Measurements from ENCODE around the gene CTXN1.

The CTXN1 gene

DNA sequence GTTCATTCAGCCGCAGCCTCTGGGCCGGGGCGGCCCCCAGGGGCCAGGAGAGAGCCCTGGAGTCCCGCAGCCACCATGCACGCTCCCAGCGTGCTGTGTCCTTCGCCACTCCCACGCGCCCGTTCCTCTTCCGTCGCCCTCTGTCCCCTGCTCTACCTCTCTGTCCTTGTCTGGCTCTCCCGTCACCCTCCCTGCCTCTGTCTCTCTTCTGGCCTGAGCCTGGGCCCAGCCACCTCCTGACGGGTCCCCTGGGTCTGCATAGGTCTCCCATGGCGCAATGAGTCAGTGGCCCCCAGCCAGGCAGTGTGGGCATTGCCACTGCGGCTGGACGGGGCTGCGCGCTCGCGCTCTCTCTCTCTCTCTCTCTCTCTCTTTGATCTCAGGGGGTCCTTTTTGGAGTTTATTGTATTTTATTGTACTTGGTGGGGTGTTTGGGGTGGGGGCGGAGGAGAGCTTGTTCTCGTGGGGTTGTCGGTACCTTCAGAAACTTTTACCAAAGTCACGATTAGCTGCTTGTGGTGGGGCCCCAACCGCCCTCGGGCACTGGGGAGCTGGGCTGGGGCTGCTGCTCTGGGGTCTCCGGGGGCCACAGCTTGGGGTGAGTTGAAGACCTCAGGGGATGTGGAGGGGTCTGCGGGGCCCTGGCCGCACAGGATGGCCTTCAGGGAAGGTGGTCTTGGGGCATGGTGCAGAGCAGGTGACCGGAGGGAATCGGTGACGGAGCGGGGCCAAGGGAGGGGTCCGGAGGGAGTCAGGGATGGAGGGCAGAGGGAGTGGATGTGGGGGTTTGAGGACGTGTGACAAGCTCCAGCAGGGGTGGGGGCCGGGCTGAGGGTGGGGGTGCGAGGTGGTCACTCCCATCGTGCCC is 13.0 kb downstream of the CTXN1 start:
- no peak for DNase-seq

DNA sequence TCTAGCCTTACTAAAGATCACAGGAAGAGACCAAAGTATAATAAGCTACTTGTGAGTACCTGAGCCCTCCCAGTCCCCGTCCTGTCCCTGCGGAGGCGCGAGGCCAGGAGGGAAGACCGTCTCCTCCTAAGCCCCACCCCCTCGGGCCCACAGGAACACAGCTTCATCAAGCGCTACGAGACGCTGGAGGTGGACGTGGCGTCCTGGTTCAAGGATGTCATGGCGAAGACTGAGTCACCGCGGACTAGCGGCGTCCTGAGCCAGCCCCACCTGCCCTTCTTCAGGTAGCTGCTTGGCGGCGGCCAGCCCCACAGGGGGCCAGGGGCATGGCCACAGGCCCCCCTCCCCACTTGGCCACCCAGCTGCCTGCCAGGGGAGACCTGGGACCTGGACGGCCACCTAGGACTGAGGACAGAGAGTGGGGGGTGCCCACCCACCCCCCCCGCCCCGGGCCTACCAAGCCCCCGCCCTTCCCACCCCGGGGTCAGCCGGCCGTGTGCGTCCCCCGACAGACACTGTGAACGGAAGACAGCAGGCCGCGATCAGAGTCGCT is 13.7 kb downstream of the CTXN1 start:
- DNase-seq, result no peak

DNA sequence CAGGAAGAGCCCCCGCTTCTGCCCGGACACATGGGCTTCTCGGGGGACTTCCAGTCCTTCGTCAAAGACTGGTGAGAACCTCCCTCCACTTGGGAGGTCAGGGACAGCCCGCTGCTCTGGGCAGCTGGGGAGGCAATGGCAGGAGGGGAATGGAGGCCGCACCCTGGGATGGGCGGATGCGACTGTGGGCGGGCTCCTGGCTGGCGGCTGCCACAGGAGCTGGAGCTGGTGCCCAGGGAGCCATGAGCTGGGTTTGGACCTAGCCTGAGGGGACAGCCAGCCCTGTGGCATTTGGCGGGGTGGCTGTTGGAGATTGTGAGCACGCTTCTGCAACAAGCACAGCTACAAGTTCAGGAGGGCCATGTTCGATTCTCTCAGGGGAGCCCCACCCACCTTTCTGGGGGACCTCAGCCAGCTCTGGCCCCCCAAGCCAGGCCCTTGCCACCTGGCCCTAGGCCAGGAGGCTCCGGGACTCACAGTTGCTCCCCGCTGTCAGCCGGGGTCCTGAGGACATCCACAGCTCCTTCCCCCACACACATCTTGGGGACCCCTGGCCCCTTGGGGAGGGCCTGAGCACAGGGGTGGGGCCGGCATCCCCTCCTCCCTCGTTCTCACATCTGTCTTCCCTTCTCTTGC is 14.3 kb downstream of the CTXN1 start:
- no peak for DNase-seq

DNA sequence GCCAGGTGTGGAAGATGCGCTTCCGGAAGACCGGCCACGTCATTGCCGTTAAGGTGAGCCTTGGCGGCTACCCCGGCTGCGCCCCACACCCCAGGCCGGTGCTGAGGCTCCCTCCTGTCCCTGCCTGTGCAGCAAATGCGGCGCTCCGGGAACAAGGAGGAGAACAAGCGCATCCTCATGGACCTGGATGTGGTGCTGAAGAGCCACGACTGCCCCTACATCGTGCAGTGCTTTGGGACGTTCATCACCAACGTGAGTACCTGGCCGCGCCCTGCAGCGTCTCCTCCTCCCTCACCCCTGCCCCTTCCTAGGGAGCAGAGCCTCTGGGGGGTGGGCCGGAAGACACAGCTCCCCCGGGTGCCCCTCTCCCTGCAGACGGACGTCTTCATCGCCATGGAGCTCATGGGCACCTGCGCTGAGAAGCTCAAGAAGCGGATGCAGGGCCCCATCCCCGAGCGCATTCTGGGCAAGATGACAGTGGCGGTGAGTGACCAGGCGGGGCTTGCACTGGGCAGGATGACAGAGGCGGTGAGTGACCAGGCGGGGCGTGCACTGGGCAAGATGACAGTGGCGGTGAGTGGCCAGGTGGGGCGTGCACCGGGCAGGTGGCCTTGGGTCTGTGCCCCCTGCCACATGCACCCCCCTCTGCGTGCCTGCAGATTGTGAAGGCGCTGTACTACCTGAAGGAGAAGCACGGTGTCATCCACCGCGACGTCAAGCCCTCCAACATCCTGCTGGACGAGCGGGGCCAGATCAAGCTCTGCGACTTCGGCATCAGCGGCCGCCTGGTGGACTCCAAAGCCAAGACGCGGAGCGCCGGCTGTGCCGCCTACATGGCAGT is 15.4 kb downstream of the CTXN1 start:
- DNase-seq, result no peak

DNA sequence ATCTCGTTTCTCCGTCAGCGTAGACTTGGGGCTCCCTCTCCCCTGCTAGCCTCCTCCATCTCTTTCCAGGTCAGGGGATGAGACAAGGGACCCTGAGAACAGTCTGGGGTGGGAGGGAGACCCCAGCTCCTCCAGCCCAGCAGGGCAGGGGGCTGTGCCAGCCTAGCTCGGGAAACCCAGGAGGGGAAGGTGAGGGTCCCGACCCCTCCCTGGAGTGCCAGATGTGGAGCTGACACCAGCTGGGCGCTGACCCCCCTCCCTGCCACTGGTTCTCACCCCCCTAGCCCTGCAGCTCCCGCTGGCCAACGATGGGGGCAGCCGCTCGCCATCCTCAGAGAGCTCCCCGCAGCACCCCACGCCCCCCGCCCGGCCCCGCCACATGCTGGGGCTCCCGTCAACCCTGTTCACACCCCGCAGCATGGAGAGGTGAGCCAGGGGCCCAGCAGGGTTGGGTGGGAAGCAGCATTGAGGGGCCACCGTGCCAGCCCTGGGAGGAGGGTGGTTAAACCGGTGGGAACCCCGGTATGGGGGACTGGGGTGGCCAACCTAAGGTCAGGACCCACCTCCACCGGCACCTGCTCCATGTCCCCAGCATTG is 16.4 kb downstream of the CTXN1 start:
- no peak for DNase-seq

DNA sequence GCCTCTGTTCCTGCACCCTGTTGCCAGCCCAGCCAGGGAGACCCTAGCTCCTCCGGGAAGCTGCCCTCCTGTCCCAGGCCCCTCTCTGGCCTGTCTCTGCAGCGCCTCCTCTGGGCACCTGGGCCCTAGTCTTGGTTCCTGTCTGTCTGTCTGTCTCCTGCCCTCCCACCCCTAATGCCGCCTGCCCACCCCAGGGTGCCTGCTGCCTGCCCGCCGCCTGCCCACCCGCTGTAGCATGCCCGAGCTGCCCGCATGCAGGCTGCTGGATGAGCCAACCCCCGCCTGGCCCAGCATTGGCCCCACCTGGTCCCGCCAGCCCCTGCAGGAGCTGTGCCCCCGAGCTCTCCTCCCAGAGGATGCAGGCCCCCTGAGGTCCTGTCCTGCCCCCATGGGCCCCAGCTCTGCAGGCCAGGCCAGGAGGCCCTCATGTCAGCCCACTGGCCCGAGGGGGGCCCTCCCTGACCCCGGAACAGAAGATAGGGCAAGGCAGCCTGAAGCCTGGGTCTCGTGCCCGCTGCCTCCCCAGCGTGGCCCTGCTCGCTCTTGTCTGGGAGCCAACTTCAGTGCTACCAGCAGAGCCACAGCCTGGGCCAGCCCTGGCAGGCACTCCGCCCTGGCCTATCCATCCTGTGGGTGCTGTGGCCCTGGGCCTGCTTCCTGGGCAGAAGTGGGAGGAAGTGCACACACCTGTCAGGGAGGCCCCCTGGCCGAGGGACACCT is 17.0 kb downstream of the CTXN1 start:
- no peak for DNase-seq

DNA sequence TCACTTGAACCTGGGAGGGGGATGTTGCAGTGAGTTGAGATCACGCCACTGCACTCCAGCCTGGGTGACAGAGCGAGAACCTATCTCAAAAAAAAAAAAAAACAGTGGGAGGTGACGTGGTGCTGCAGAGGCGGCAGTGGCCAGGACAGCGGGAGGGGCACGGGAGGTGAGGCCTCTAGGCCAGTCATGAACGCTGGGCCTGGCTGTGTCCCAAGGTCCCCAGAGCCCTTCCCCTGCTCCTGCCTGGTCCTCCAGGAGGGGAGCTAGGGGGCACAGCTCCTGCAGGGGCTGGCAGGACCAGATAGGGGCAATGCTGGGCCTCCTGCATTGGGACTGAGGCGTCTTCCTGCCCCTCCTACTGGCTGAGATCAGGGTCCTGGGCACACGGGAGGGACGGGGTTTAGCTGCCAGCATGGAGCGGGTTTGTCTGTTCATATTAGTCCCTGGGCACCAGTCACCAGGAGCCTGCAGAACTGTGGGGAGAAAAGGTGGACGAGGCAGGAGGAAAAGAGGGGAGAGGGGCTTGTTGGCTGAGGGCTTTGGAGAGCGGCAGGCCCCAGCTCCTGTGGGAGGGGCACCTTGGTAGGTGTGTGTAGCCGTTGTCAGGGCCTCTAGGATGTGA is 17.7 kb downstream of the CTXN1 start:
- no peak for DNase-seq

DNA sequence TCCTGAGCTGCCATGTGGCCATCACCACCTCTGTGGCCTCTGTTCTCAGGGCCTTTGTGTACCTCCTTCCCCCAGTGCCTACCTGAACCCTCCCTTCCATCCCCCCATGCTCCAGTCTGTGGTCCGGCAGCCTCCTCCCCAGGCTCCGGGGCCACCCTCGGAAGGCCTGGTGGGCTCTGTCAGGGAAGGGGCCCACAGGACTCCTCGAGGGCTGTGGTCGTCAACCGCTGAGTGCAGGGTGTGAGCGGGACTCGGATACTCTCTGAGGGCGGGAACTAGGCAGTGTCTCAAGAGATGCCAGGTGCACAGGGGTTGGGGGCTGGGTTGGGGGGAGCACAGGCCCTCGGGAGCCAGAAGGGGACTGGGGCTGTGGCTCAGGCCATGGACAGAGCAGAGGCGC is 18.4 kb downstream of the CTXN1 start:
- DNase-seq, result no peak

DNA sequence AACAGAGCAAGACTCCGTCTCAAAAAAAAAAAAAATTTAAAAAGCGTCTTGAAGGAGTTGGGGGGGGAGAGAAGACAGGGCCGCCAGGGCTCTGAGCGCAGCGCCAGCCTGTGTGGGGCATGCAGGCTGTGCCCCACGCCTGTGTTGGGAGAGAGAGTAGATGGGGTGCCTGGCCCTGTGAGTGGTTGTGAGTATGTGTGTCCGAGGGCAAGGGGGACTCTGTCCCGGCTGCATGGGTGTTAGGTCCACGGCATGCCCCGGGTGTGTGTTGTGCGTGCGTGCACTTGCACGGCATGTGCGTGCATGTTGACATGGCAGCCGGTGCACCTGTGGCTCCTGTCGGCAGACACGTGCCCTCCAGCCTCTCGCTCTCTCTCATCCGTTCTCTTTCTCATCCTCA is 18.8 kb downstream of the CTXN1 start:
- DNase-seq, result no peak

DNA sequence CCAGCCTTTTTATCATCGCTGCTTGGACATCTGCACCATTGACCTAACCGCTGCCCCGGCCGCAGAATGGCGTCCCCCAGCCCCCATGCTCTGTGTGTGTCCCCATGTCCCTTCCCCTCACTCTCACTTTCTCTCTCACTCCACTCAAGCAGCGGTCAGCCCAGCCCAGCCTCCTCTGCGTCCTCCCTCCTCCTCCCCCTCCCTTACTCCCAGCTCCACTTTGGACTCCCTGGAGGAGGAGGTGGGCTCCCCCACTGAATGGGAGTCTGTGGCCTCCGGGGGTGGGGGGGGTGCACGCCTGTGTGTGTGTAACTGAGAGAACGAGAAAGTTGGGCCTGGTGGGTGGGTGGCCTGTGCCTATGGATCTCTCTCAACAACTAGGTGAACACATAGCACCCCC is 20.1 kb downstream of the CTXN1 start:
- no peak for DNase-seq

DNA sequence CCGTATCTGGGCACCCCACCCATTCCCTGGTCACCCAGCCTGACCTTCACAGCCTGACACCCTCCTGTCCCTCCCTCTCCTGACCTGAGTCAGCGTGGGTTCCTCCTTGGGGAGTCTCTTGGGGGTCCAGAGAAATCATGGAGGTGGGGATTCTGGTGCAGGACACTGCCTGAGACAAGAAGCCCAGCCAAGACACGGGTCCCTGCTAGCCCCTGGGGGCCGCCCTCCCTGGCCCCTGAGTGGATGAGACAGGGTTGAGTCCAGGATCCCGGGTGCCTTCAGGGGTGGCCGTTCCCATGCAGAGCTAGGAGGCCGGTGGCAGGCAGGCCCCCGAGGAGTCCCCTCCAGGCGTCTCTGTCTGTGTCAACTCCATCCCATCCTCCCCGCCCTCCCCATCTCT is 20.7 kb downstream of the CTXN1 start:
- DNase-seq, result no peak

DNA sequence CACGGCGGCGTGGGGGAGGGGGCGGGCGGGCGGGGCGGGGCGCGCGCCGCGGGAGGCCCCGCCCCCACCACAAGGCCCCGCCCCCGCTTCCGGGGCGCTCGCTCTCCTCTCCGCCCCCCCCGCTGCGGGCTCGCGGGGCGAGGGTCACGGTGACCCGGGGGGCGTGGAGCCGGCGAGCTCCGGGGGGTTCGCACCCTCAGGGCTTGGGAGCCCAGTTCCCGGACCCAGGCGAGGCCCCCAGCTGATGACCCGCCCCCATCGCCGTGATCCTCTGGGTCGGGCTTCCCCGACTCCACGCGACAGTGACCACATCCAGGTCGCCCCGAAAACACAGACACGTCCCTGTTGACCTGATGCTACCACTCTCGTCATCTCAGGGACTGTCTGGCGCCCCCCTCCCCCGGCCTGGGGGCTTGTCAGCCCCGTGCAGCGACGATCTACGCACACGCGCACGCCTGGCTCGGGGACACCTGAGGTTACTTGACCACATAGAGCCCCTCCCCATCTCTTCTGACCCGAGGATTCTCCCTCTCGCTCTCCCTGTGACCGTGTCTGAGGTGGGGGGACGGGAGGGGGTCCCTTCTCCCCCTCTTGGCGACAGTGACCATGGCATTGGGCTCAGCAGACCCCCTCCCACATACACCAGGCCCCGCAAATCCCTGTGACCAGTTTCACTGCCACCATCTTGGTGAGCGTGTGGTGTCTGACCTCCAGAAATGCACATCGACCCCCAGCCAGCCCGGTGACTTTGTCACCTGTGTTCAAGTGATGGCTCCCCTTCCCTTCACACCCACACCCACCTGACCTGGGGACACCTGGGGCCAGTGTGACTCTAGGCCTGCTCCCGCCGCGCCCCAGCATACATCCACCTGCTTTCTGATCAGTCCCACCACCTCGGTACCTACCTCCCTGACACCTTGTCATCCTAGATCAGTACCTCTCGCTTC is 21.6 kb downstream of the CTXN1 start:
- DNase-seq, result no peak

DNA sequence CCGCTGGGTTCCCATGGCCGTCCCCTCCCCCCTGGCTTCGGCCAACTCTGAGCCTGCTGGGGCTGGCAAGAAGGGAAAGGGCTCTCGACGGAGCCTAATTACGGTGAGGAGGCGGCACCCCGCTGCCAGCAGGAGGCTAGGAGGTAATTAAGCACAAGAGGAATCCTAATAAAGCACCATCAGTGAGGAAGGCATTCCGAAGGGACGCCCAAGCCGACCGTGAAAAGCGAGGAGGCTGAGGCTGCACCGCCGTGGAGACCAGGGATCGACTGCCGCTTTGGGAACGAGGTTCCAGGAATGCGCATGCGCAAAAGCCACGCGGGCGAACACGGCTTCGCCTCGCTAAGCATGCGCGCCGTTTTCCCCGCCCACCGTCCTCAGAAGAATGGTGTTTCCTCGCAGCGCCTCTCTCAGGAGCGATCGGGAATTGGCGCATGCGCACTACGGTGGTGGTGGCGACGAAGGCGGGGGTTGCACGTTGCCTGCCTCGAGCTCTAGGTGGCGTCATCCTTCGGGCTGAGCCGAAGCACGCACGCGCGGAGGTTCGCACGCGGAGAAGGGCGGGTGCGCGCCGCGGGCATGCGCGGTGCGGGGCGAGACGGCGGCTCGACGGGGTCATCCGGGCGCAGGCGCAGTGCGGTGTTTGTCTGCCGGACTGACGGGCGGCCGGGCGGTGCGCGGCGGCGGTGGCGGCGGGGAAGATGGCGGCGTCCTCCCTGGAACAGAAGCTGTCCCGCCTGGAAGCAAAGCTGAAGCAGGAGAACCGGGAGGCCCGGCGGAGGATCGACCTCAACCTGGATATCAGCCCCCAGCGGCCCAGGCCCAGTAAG is 22.5 kb downstream of the CTXN1 start, which contains the start of gene MAP2K7:
Gene MAP2K7 (plus strand): TSS at position 634 of the 830 bp plus-strand sequence. CDS start 68 bp downstream, at position 702.
- DNase-seq, result peak; percentile 100

DNA sequence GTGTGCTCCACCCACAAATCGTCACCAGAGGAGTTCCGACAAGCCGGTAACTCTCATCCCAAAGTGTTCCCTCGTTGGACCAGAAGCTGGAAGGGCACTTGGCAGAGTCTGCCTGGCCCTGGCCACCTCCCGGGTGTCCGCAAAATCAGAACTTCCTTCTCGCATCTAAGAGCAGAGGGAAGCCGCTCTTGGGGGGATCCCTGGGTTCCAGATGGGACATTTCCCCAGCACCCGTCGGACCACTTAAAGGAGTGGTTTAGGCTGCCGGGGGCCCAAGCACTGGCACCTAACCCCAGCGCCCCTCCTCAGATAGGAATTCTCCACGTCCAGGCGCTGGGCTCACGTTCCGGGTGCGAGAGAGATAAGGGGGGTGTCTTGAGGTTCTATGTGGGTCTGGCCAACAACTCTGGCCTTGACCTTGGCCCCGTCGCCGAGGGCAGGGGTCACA is 23.1 kb downstream of the CTXN1 start:
- DNase-seq, result no peak

DNA sequence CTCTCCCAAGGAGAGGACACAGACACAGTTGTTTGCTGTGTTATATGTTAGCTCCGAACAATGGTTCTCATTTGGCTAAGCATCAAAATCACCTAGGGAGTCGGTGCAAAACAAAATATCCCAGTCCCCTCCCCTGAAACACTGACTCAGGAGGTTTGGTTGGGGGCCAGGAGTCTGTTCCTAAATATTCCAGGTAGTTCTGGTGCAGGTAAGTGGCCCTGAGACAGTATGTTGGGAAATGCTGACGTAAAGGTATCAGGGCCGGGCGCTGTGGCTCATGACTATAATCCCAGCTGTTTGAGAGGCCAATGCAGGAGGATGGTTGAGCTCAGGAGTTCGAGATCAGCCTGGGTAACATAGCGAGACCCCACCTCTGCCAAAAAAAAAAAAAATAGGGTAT is 24.6 kb downstream of the CTXN1 start:
- no peak for DNase-seq

DNA sequence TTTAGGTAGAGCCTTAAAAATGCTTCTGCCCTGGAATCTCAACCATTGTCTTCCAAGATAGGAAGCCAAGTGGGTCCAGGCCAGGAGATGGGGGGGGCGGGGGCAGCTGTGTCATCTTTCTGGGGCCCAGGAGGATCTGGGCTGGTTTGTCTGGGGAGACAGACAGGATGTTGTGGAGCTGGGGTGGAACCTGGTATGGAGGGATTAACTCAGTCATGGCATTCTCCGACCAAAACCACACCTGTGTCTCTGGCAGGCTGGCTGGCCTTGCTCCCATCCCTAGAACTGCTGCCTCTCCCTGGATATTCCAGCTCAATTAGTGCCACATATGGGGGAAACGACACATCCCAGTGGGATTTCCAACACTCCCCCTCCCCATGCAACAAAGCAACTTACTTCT is 25.0 kb downstream of the CTXN1 start:
- no peak for DNase-seq

DNA sequence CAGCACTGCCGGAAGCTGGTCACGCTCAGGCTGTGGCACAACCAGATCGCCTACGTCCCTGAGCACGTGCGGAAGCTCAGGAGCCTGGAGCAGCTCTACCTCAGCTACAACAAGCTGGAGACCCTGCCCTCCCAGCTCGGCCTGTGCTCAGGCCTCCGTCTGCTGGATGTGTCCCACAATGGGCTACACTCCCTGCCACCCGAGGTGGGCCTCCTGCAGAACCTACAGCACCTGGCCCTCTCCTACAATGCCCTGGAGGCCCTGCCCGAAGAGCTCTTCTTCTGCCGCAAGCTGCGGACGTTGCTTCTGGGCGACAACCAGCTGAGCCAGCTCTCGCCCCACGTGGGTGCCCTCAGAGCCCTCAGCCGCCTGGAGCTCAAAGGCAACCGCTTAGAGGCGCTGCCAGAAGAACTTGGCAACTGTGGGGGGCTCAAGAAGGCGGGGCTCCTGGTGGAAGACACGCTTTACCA is 25.5 kb downstream of the CTXN1 start:
- DNase-seq, result no peak

DNA sequence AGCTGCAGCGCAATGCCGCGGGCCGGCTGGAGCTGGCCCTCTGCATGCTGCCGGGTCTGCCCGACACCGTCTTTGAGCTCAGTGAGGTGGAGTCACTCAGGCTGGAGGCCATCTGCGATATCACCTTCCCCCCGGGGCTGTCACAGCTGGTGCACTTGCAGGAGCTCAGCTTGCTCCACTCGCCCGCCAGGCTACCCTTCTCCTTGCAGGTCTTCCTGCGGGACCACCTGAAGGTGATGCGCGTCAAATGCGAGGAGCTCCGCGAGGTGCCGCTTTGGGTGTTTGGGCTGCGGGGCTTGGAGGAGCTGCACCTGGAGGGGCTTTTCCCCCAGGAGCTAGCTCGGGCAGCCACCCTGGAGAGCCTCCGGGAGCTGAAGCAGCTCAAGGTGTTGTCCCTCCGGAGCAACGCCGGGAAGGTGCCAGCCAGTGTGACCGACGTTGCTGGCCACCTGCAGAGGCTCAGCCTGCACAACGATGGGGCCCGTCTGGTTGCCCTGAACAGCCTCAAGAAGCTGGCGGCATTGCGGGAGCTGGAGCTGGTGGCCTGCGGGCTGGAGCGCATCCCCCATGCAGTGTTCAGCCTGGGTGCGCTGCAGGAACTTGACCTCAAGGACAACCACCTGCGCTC is 26.1 kb downstream of the CTXN1 start:
- DNase-seq, result no peak

DNA sequence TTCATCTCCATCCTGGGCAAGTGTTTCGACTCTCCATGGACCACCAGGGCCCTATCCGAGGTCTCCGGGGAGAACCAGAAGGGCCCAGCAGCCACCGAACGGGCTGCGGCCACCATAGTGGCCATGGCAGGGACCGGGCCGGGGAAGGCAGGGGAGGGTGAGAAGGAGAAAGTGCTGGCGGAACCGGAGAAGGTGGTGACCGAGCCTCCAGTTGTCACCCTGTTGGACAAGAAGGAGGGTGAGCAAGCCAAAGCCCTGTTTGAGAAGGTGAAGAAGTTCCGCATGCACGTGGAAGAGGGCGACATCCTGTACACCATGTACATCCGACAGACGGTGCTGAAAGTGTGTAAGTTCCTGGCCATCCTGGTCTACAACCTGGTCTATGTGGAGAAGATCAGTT is 27.0 kb downstream of the CTXN1 start:
- DNase-seq, result no peak

Measured in activated CD8-positive, alpha-beta memory T cell treated with anti-CD3 and anti-CD28 coated beads, Interleukin-2, amount 50 U/mL, for 48 hours (primary cell).